H54 (cell line): Measurements from ENCODE around the gene ATP7B.
"Not testable (repeated sequence)": the region's sequence is repeated elsewhere in the genome, so short reads cannot be mapped to it uniquely, and the experiment has no call there.

ENCODE experiments used
- DNase-seq: peaks from one replicate; pipeline ENCODE4 v3.0.0; 2011; ENCODE audit warnings: low spot score, mixed read lengths; ENCODE audit not compliant: insufficient read length
- FAIRE-seq: peaks from 3 replicates; lab custom pipeline; 2011; peaks lifted over from hg19 to GRCh38; lab: Jason Lieb, UNC
- POLR2A ChIP-seq: IDR thresholded peaks from 2 replicates; pipeline ENCODE4 v1.6.1; 2011; ENCODE audit warnings: low read depth, mild to moderate bottlenecking, low read length

The ATP7B gene

DNA sequence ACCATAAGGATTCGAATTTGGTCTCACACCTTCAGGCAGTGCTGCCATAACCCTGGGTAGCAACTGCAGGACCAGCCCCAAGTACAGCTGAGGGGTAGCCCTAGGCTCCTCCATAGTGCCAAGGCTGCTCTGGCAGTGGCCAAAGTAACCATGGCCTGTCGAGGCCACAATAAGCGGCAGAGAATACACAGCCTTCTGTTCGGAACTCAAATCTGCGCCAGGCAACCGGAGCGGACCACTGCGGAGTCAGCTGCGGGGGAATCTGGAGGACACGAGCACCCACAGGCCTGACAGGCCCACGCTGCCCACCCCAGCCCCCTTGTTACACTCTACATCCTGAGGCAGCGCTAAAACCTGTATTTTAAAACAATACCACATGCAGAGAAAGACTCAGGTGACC lies 100.7 kb downstream of the ATP7B start:
- TF ChIP-seq POLR2A, result no peak
- FAIRE-seq (no peak), DNase-seq (no peak)

DNA sequence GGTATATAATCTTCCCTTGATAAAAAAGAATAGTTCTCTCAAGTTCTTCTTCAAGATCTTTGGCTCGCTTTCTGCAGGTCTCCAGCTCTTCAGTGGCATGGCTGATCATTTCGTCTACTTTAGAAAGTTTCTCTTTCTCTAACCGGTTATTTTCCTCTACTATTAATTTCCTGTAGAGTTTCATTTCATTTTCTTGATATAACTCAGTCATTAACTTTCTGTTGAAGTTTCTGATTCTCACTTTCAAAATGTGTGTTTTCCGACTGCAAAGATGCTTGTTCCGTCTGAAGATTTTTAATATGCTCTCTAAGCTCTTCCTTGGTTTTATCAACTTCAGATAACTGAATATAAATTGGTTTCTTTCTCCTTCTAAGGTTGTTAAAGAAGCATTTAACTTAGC lies 102.0 kb downstream of the ATP7B start:
- not testable (repeated sequence) for DNase-seq, FAIRE-seq

DNA sequence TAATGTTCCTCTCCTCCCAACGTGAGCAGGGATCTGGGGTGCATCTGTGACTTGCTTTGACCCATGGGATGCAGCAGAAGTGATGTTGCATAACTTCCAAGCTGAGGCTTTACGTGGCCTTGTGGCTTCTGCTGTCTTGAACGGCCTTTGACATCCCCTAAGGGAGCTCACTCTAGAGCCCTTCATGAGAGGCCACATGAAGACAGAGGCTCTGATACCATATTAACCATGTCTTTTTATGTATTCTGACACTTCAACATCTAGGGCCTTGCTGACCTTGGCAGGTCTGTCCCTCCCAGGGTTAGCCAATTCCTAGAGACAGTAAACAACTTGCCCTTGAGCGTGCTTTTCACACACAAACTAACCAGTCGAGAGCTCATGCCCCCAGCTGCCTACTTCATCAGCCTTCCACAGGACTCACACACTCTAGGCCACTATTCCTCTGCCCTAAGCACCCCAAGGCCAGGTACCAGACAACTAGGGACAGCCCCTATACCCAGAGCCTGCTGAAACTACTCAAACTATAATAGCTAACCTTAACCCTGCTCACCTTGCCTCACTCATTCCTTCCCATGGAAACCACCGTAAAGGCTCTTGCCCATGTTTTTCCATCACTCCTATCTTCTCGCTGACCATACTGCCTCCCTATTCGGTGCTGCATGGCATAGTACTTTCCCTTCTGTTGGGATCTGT lies 104.1 kb downstream of the ATP7B start:
- DNase-seq, result no peak
- no peak for TF ChIP-seq POLR2A
- no peak for FAIRE-seq

DNA sequence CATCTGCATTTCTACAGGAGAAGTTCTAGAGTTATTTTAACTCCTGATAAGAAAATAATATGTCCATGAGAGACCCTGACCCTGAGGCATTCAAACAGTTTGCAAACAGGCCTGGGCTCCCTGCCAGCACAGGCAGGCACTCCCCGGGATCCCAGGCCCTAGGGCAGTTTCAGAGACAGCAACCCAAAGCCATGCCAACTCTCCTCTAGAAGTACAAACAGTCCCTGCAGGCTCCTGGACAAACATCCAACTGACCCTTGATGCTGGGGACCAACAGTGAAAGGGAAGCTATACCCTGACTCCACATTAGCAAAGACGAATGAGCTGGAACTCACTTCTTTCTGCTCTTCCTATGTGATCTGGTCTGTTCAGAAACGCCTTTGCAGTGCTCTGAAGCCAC lies 104.7 kb downstream of the ATP7B start:
- DNase-seq, result no peak
- no peak for TF ChIP-seq POLR2A
- no peak for FAIRE-seq

DNA sequence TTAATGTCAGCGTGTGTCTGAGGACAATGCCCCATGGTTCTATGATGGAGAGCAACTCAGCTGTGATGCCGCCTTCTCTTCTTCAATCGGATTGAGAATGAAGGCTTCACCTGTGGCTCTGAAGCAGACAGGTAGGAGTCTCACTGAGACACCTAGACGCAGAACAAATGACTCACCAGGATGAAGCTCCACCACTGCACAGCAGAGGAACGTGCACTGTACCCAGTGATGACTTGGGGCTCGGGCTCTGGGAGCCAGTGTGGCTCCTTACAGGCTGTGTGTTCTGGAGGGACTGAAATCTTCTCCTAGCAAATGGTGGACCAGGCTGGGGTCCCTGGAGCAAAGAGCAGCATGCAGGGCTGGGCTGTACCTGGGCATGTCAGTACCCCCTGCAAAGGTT lies 105.5 kb downstream of the ATP7B start:
- DNase-seq (no peak), FAIRE-seq (no peak)
- no peak for TF ChIP-seq POLR2A

DNA sequence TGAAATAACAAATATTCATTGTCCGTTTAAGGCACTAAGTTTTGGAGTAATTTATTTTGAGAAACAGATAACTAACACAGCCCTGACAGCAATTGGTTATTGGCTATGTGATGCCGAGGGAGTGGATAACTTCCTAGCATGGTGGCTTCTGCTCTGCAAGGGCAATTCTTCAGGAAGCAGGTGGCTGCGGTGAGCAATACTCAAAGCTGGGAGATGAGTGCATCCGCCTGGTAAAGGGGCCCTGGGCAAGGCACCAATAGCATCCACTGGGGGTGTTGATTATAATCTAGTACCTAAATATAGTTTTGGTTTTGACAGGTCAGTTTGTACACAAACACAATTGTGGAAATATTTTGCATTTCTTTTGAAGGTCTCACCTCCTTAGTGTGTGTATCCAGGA lies 108.5 kb downstream of the ATP7B start:
- no peak for DNase-seq
- no peak for TF ChIP-seq POLR2A

DNA sequence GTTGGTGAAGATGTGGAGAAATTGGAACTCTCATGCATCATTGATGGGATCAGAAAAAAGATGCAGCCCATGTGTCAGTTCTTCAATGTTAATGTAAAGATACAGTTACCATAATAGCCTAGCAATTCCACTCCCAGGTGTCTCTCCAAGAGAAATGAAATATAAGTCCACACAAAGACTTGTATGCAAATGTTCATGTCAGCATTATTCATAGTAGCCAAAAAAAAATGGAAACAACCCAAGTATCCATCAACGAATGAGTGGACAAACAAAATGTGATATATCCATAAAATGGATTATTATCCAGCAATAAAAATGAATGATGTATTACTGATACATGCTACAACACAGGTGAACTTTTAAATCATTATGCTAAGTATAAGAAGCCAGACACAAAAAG lies 110.8 kb downstream of the ATP7B start:
- DNase-seq (no peak), FAIRE-seq (no peak)
- TF ChIP-seq POLR2A, result no peak

More for the DNA sequence above, 108.5 kb downstream of the ATP7B start:
- FAIRE-seq, result no peak

DNA sequence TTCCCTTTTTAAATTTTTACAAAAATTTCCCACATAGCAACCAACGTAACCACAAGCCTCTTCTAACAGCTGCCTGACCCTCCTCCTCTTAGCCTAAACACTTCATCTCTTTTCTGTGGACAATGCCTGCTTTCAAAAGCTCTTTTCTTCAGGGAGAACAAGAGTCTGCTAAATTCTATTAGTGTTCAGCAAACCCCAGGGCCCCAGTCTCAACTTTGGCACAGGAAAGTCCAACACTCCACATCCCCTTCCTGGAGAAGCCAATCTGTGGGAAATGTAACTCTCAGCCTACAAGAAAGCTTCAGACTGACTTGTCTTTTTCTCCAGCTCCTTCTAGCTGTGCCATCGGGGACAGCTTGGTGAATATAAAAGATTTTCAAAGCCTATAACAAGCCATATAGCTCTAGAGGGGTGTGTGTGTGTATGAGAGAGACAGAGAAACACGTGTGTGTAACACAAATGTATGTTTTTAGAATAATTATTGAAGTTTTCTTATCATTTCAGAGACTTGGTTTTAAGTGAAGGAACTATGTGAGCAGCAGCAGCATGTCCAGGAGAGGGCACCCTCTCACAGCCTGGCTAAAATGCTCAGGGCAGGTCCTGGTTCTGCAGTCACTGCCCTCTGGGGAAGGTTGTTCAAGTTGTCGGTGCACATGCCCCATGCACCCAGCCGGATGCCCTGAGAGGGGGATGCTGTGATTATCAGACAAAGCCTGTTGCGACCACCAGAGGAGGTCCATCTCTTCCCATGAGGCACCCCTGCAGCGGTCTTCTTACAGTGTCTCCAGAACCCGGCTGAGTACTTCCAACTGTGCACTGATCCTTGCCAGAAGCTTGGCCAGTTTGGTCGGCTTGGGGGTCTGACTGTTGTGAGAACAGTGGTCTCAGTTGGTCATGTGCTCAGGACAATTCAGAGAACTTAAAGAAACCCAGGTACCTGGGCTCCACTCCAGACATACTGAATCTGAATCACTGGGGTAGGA lies 115.1 kb downstream of the ATP7B start:
- no peak for FAIRE-seq
- peak; percentile 30 for DNase-seq
- TF ChIP-seq POLR2A, result no peak

DNA sequence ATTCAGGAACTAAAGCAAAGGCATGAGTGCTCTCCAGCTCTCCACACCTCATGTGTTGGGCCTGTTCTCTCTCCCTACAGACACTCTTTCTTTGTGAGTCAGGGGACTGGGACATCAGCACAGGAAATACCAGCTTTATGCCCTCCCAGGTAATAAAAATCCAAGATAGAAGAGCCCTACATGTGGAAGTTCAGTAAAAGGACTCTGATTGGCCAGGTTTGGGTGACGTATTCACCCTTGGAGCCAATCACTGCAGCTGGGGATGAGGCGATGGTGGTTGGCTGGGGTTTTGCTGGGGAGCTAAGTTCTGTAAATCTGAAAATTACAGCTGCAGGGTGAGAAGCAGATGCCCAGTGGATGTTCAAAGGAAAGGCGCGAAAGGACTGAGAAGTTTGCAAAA lies 117.0 kb downstream of the ATP7B start:
- no peak for TF ChIP-seq POLR2A
- no peak for FAIRE-seq
- no peak for DNase-seq

DNA sequence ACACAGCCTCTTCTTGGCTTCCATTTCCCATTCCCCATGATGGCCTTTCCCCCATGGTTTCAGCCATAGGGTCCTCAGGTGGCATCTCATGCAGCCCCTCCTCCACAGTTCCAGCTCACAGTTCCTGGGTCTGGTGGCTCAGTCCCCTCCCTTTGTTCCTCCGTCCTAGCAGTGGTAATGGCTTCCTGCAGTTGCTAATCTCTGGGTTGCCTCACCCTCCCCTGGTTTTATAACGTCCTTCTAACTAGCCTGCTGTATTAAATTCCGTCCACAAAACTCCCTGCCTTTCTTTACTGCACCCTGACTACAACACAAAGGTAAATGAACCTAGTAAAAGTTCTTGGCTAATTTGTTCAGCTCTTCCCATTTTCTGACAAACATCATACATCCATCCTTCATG lies 118.6 kb downstream of the ATP7B start:
- FAIRE-seq, result no peak
- no peak for TF ChIP-seq POLR2A

DNA sequence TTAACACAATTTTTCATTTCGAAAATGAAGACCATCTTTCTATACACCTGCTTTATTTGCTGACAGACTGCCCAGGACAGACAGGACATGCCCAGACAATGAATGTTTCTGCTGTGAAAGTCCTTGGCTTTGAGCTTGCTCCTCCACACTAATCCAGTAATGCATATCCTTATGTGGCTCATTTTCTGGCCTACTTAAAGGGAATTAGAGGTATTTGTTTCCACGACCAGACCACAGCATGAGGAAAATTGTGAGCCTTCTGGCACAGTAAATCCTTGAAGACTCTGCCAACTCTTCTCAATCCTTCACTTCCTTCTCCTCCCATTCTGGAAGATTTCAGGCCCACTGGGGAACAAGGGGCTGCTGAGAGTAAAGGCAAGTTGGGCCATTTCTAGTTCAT lies 123.8 kb downstream of the ATP7B start:
- DNase-seq, result no peak
- TF ChIP-seq POLR2A, result no peak
- no peak for FAIRE-seq

More for the DNA sequence above, 118.6 kb downstream of the ATP7B start:
- DNase-seq, result no peak

DNA sequence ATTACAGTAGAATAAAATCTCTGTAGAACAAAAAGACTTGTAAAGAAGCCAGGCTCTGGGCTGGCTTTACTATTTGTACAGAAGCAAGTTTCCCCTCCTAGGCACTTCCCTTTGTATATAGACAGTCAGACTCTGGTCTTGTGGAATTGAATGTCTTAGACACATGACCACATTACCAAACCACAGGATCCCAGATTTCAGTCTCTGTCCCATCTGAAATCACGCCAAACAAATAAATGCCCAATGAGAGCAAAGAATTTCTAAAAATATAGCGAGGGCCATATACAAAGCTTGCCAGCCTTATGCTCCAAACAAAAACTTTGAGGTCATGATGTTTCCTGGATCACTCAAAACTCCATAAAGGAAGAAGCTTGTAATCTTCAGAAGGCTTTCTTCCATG lies 125.6 kb downstream of the ATP7B start:
- no peak for TF ChIP-seq POLR2A
- FAIRE-seq (no peak), DNase-seq (no peak)

DNA sequence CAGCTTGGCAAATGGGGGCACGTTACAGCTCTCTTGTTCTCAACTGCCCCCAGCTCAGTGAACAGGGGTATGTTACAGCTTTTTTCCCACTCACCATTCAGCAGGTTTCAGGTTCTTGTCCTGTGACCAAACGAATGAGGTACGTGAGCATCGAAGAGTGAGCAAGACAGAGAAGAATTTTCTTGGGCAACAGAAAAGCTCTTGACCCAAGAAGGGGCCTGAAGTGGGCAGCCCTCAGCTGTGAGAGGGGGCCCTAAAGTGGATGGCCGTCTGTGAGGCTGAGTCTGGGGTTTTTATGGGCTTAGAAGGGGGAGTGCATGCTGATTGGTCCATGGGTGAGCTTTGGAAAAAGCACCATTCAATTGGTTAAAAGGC lies 128.0 kb downstream of the ATP7B start:
- TF ChIP-seq POLR2A, result no peak
- FAIRE-seq, result no peak
- DNase-seq, result no peak
